Activated CD4-positive, alpha-beta T cell treated with anti-CD3 and anti-CD28 coated beads for 24 hours (primary cell): Measurements from ENCODE around the gene HRNR.
"Not testable (repeated sequence)": the region's sequence is repeated elsewhere in the genome, so short reads cannot be mapped to it uniquely, and the experiment has no call there.

Source experiments
- DNase-seq, 2 donors: peaks; one replicate each; pipeline ENCODE4 v3.0.0-alpha.2; 2020; ENCODE audit warnings: low read depth in 2 of 2

HRNR gene

DNA sequence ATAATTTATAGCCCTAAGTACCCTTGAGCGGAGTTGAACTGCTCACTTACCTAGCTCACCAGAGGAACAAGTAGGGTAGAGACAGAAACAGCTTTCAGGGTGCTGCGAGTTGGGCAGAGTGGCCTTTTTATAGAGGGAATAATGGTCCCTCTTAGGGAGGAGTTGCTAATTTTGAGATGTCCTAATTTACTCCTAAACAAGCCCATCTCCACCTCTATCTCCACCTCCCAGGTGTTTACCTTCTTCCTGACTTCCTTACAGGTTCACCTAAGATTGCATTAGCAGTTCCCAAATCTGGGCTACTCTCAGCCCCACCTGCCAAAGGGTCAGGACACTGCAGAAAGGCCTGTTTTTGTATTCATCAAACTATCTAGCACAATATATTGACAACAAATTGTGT lies at the start of gene HRNR:
Gene HRNR (minus strand): TSS at position 101 of the 400 bp plus-strand sequence. CDS start 940 bp downstream, outside the sequence.
- DNase-seq = no peak

- DNase-seq = not testable (repeated sequence)
These were observed 32.4 kb upstream of the HRNR start for GRCh38 chr1:152256394-152256793.

GRCh38 chr1:152252157-152252556 lies 28.2 kb upstream of the HRNR start:
- DNase-seq = no peak

DNA sequence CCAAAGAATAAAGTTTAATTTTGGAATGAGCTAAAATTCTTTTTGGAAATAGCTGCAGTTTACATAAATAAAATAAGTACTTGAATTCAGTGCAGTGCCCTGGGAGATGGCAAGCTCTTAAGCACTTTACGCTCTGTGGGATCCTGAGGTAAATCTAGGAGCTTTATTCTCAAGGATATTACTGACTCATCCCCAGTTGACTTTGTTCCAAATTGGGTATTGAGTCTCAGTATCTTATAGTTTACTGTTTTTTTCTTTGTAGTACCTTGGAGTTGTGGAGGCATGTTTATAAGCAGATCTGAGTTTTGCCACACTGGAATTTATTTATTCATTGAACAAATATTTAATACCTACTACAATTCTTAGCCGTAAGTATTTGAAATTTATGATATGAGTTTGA lies 27.4 kb upstream of the HRNR start:
- DNase-seq = no peak

- no peak for DNase-seq
These were observed 23.3 kb upstream of the HRNR start for GRCh38 chr1:152247316-152247715.

DNA sequence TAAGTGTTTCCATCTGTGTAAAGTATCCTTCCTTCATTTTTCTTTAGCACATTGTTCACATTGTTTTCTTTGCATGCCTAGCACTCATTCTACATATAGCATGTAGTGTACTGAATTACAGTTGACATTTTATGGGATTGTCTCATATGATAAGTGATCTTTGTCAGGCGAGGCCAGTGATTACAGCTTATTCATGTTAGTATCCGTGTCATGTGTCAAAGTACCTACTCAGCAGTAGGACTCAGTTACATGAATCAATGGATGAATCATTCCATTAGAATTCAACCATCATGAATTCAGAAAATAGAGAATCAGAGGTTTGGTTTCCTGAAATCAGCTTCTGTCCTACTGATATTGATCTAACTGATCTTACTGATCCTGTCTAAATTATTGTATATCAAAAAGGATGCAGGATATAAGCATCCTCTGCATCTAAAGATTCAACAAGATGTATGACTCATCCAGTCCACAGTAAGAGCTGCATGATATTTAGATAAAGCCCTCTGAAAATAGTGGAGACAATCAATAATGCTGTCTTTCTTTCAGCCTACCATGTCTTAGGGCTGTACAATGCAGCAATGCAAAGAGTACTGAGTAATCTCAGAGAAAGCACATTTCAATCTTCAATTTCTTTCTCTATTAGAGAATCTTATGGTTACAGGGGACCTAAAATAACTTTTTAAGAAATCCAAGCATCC lies 20.7 kb upstream of the HRNR start:
- no peak for DNase-seq

GRCh38 chr1:152237093-152237492 lies 13.1 kb upstream of the HRNR start:
- no peak for DNase-seq

- DNase-seq = no peak
These were observed 4.8 kb upstream of the HRNR start for GRCh38 chr1:152228831-152229230.

- DNase-seq = no peak
These were observed 3.4 kb upstream of the HRNR start for GRCh38 chr1:152227310-152227928.

GRCh38 chr1:152225678-152226077 lies 1.7 kb upstream of the HRNR start:
- no peak for DNase-seq

DNA sequence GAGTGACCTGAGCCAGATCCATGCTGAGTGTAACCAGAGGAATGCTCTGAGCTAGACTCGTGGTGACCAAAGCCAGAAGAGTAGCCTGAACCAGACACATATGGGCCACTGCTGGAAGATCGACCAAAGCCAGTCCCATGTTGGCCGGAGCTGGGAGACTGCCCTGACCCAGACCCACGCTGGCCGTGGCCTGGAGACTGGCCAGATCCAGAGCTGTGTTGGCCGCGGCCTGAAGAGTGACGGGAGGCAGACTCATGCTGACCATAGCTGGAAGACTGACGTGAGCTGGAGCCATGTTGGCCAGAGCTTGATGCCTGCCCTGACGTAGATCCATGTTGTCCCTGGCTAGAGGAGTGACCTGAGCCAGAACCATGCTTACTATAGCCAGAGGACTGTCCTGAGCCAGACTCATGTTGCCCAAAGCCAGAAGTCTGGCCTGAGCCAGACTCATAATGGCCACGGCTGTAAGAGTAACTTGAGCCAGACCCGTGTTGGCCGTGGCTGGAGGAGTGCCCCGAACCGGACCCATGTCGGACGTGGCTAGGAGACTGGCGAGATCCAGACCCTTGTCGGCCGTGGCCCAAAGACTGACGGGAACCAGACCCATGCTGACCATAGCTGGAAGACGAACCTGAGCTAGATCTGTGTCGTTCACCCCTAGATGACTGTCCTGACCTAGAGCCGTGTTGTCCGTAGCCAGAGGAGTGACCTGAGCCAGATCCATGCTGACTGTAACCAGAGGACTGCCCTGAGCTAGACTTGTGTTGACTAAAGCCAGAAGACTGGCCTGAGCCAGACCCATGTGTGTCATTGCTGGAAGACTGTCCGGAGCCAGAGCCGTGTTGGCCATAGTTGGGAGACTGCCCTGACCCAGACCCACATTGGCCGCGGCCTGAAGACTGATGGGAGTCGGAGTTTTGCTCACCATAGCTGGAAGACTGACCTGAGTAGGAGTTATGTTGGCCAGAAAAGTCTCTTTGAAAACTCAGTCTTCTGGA lies 3.5 kb downstream of the HRNR start:
- no peak for DNase-seq

- DNase-seq = not testable (repeated sequence)
These were observed 4.6 kb downstream of the HRNR start for GRCh38 chr1:152219438-152219837.

GRCh38 chr1:152218762-152219436 lies 5.1 kb downstream of the HRNR start:
- DNase-seq = no peak

DNA sequence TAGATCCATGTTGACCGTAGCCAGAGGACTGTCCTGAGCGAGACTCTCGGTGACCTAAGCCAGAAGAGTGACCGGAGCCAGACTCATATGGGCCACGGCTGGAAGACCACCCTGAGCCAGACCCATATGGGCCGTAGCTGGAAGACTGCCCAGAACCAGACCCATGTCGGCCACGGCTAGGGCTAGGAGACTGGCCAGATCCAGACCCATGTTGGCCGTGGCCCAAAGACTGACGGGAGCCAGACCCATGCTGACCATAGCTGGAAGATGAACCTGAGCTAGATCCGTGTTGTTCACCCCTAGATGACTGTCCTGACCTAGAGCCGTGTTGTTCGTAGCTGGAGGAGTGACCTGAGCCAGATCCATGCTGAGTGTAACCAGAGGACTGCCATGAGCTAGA lies 8.4 kb downstream of the HRNR start:
- DNase-seq = not testable (repeated sequence)

- DNase-seq = not testable (repeated sequence)
These were observed 9.1 kb downstream of the HRNR start for GRCh38 chr1:152214911-152215310.

GRCh38 chr1:152198982-152199381 lies 25.0 kb downstream of the HRNR start:
- no peak for DNase-seq

DNA sequence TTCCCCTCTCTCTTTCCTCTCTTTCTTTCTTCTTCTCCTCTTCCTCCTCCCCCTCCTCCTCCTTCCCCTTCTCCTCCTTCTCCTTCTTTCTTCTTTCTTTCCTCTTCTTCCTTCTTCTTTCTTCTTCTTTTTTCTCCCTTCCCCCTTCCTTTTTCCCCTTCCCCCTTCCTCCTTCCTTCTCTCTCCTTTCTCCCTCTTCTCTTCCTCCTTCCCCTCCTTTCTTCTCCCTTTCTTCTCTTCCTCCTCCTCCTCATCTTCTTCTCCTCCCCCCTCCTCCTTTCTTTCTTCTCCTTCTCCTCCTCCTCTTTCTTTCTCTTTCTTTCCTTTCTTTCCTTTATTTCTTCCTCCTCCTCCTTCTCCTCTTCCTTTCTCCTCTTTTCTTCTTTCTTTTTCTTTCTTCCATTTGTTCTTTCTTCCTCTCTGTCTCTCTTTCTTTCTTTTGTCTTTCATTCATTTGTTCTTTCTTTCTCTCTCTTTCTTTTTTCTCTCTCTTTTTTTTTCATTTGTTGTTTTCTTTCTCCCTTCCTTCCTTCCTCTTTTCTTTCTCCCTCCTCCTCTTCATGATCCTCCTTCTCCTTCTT lies 26.5 kb downstream of the HRNR start:
- no peak for DNase-seq

- DNase-seq = no peak
These were observed 32.3 kb downstream of the HRNR start for GRCh38 chr1:152191711-152192110.

DNA sequence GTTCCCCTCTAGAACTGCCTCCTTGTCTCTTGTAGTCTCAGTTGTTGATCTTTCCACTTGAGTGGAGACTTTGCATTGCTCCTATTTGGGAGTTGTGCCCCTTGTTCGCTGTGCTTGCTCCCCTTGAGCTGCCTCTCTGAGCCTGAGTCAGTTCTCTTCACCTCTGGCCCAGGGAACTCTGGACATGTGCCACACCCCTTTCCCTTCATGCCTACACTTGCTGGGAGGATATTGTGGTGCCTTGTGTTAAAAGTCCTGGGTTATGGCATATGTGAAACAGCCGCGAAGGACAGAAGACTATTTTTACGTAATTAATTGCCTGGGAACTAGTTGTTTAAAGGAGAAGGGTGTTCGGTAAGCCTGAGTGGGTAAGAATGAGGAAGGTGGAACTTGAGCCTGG lies 32.7 kb downstream of the HRNR start:
- no peak for DNase-seq

DNA sequence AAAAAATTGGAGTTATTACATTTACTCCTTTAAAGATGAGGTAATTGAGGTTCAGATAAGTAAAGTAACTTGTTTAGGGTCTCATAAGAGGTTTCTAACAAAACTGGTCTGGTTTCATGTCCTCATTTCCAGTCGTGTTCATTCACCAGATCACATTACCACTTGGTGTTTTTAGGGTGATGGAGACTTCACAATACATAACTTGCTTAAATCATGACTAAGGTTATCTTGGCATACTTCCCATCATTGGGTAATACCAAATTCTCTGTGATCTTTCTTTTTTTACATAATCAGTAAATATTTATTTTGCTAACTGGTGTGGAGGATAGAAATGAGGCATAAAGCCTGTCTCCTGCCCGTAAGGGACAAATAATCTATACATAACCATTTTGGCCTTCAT lies 33.4 kb downstream of the HRNR start:
- no peak for DNase-seq

DNA sequence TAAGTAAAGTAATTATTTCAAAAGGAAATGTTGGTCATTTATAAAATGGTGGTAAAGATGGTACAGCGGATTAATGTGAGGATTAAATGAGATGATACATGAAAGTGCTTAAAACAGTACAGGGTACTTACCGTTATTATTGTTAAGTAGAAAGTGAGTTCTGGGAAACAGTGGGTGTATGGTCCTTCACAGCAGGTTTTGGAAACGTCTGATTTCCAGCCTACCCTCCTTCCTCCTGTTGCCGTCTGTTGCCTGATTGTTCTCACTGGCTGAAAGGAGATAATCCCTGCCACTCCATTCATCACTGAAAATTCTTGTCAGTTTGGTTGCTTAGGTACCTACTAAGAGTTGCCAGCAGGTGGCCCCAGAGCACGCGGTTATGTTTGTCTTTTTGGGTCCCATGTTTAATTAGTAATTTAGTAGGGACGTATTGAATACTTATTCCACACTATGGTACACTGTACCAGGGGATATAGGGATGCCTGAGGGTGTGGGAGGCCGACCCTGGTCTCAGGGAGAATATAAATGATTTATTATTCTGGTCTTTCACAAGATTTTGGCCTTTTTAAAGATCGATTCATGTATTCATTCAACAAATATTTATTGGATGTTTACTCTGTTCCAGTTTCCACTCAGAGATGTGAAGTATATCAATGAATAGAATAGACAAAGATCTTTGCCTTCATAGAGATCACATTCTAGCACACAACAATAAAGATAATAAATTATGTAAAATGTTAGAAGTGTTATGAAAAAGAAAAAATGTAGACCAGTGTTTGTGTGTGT lies 34.1 kb downstream of the HRNR start:
- DNase-seq = peak; percentile 56 to 63
